DMS114 treated with DMSO at 0.1 percent for 48 hours (cell line): ENCODE measurements around the gene ZBTB39.
A peak's percentile ranks its signal among the peaks of the same experiment; 100 is the strongest.
"Not testable (repeated sequence)": the region's sequence is repeated elsewhere in the genome, so short reads cannot be mapped to it uniquely, and the experiment has no call there.

Experiments used
- DNase-seq: peaks from one replicate; lab custom pipeline; 2025; ENCODE audit not compliant: unreplicated experiment; lab: John Stamatoyannopoulos, UW

Gene ZBTB39, protein sequence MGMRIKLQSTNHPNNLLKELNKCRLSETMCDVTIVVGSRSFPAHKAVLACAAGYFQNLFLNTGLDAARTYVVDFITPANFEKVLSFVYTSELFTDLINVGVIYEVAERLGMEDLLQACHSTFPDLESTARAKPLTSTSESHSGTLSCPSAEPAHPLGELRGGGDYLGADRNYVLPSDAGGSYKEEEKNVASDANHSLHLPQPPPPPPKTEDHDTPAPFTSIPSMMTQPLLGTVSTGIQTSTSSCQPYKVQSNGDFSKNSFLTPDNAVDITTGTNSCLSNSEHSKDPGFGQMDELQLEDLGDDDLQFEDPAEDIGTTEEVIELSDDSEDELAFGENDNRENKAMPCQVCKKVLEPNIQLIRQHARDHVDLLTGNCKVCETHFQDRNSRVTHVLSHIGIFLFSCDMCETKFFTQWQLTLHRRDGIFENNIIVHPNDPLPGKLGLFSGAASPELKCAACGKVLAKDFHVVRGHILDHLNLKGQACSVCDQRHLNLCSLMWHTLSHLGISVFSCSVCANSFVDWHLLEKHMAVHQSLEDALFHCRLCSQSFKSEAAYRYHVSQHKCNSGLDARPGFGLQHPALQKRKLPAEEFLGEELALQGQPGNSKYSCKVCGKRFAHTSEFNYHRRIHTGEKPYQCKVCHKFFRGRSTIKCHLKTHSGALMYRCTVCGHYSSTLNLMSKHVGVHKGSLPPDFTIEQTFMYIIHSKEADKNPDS

DNA sequence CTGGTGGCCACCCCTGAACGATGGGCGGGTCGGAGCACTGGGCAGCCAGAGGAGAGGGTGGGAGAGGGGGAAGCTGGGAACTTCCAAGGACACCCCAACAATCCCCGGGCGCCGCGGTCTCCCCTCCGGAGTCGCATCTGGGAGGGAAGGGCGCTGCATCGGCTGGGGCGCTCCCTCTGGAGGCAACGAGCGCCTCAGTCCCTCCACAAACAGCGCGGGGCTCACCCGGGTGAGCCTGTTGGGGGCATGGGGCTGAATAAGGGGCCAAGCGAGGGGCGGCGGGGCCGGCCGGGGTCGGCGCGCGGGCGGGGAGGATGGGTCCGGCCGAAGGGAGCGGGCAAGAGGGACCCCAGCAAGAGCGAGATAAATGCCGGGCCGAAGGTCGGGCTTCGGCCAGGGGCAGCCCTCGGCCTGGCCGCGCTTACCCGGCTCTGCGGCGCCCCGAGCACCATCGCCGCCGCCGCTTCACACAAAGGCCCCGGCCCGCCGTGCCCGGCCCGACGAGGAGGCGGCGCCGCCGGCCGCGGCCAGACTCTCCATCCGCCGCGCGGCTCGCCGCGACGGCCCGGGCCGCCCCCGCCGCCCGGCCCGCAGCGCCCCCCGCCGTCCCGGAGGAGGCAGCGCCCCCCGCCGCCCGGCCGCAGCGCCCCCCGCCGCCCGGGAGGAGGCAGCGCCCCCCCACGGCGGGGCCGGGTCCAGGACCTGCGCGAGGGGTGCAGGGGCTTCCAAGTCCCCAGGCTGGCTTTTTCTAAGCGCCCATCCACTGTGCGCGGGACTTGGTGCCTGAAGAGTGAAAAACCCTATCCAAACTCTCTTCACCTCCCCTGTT, at the start of gene ZBTB39:
TSS of gene ZBTB39 (minus strand) at position 567 of the 829 bp plus-strand sequence. CDS start 1,629 bp downstream, outside the sequence.
- peak; percentile 32 for DNase-seq

DNA sequence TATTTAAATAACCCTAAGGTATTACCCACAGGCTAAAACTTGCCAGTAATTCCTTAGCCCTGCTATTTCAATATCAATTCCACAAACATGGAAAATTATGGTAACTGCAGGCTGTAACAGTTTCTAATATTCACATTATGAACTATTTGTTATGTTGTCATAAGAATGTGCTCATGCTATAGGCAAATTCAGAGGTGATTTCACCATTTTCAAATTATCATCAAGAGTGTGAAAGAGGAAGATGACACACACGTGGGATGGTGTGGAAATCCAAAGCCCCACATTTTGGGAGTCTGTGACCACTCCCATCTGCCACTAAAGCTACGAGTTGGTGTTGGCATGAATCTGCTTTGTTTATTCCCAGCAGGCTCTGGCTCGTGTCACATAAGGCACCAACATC, 49.5 kb upstream of the ZBTB39 start:
- DNase-seq = no peak

DNA sequence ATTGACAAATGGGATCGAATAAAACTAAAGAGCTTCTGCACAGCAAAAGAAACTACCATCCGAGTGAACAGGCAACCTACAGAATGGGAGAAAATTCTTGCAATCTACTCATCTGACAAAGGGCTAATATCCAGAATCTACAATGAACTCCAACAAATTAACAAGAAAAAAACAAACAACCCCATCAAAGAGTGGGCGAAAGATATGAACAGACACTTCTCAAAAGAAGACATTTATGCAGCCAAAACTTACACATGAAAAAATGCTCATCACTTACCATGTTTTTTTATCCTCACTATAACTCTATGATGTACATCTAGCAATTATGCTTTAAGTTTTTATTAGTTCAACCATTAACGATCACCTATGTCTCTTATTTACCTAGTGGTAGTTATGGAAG, 47.6 kb upstream of the ZBTB39 start:
- DNase-seq = not testable (repeated sequence)

GRCh38 chr12:57053146-57053545, 46.8 kb upstream of the ZBTB39 start:
- DNase-seq = not testable (repeated sequence)

- no peak for DNase-seq
Measured at GRCh38 chr12:57051011-57051410, 44.7 kb upstream of the ZBTB39 start.

DNA sequence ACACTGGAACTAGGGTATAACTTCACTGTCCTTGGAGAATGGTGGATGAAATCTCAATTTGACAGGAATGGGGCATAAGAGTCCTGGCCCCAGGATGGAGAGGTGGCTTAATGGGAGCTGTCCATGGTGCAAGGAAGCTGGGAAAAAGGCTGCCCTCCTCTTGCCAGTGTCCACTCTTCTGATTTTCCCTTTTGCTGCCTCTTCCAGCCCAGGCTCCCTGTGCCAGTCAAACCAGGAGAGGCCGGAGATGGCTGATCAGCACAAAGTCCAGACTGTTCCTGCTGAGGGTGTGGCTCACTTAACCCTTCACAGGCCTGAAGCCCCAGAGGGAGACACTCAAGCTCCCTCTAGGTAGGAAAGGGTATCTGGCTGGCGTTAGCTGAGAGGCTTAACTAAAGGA, 43.5 kb upstream of the ZBTB39 start, which contains the start of gene MYO1A:
TSS of gene MYO1A (minus strand) at position 240 of the 400 bp plus-strand sequence. CDS start 1,806 bp downstream, outside the sequence.
- no peak for DNase-seq

DNA sequence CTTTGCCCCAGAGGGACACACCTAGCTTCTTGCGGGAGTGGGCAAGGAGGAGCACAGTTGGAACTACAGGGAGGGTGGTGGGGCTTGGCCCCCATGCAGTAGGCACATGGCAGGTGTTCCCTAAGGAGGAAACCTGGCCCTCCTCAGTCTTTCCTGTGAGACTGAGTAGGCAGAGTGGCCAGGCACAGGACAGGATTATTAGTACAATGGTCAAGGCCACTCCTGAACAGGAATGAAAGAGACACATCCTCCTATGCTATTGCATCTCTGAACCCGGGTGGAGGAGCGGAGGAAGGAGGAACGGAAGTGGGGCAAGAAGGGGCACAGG, 42.7 kb upstream of the ZBTB39 start:
- DNase-seq = no peak

DNA sequence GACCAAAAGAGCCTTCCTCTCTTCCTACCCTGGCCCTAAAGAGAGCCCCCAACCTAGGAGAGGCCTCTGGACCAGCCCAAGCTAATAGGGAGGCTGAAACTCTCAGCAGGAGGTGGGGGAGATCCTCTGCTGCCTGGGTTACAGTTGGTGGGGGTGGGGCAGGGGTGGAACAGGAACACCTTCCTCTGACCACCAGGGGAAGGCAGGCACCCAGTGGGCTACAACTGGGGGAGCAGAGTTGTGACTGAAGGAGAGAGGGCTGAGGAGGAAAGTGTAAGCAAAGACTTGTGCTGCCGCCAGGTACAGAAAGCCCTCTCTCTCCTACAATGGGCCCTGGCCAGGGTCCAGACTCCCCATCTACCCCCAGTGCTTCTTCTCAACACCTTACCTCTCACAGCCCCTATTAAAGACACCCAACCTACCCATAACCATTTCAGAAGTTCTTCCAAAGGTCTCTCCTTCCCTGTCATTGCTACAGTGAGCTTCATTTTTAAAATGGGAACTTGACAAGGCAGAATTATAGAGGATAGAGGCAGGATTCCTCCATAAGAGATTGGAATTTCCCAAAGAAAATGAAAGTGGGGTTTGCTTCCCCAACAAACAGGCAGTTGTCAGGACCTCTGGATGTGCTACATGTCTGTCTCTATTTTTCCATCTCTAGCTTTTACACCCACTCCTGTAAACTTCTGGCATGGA, 42.2 kb upstream of the ZBTB39 start:
- DNase-seq = no peak

GRCh38 chr12:57047981-57048380, 41.6 kb upstream of the ZBTB39 start:
- DNase-seq = no peak

GRCh38 chr12:57046947-57047890, 40.9 kb upstream of the ZBTB39 start:
- DNase-seq = no peak

- DNase-seq = no peak
Measured at GRCh38 chr12:57046086-57046791, 39.9 kb upstream of the ZBTB39 start.

DNA sequence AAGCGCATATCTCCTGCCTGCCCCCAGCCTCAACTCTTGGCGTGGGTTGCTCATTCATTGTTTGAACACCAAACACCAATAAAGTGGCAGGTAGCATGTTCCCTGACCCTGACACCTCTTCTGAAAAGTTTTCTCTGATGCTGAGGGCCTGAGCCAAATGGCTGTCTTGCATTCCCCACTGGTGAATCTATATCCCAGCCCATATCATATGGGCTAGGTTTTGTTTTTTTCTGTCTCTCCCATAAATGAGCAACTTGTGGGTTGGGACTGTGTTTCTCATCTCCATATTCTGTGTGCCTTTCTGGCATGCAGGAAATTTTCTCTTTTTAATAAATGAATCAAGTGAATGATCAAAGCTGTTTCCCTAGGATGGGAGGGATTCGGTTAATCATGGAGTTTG, 38.5 kb upstream of the ZBTB39 start:
- DNase-seq = no peak

DNA sequence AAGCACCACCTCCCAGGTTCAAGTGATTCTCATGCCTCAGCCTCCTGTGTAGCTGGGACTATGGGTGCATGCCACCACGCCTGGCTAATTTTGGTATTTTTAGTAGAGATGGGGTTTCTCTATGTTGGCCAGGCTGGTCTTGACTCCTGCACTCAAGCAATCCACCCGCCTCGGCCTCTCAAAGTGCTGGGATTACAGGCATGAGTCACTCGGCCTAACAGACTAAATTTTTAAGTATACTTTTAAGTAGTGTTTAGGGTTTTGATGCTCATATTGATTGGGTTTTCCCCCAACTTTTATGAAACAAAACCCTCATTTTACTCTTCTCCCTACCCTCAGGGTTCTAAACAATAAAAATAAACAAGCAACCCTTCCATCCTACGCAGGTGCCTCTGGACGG, 38.1 kb upstream of the ZBTB39 start:
- DNase-seq = no peak

- DNase-seq = no peak
Measured at GRCh38 chr12:57042695-57043094, 36.3 kb upstream of the ZBTB39 start.

GRCh38 chr12:57040750-57041149, 34.4 kb upstream of the ZBTB39 start:
- no peak for DNase-seq

DNA sequence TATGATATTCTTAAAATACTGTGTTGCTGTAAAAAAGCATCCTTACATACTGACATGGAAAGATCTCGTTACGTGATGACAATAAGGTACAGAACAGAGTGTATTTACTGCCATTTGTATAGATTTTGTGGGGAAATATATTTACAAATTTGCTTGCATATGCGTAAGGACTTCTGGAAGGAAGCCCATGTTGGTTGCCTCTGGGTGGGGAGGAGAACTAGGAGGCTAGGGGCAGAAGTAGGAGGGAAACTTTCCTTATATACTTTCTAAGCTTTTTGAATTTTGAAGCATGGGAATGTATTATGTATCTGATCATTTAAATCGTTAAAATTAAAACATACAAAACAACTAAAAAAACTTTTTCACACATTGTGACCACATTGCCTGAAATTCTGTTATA, 33.9 kb upstream of the ZBTB39 start:
- DNase-seq = no peak

GRCh38 chr12:57039016-57039798, 32.9 kb upstream of the ZBTB39 start:
- DNase-seq = no peak

DNA sequence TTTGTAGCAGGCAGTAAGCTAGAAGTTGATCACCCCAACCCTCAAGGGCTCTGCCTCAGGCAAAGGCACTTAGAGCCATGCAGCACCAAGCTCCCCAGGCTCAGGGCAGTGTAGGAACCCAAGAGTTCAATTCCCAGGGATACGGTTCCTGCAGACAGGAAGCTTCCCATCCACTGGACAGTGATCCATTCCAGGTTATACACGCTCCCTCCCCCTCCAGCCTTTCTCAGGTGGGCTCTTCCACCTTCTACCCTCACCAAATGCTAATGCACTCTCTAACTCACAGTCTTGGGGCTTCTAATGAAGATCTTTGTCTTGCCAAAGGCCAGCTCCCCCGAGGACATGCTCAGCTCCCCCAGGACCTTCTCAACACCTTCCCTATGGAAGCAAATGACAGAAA, 30.9 kb upstream of the ZBTB39 start:
- DNase-seq = no peak
